WTC11 (cell line): ENCODE data around the gene NPHS1. TPM values are rescaled to one million over a fixed set of nuclear protein-coding genes. Genes with fewer than 3 reads are reported as not detected.

ENCODE experiments used
- ATAC-seq: fragments of 200-7000 bp; cut with Tn5 transposase; 2 replicates; pipeline ENCODE4 v1.10.0; 2021; ENCODE audit warnings: mild to moderate bottlenecking, moderate library complexity
- CTCF ChIA-PET: fragments of 300-600 bp; sonication (Branson Sonifier 250); formaldehyde crosslinking; loops from one replicate; lab custom pipeline; 2021; ENCODE audit warnings: antibody characterized with exemption; lab: Charles Lee
- POLR2A ChIA-PET: fragments of 350-600 bp; sonication (Branson Sonifier 250); formaldehyde crosslinking; loops from one replicate; lab custom pipeline; 2021; ENCODE audit warnings: antibody characterized with exemption; lab: Charles Lee
- DNase-seq: peaks from one replicate; pipeline ENCODE4 v3.0.0; 2021; ENCODE audit warnings: low spot score
- H3K27ac Mint-ChIP-seq: 2 replicates; pipeline ENCODE4 v1.8.0; 2021; ENCODE audit warnings: mixed read lengths
- H3K27me3 Mint-ChIP-seq: 2 replicates; pipeline ENCODE4 v1.8.0; 2021; ENCODE audit warnings: low read depth, mild to moderate bottlenecking, moderate library complexity, mixed read lengths
- H3K36me3 Mint-ChIP-seq: 2 replicates; pipeline ENCODE4 v1.8.0; 2021; ENCODE audit warnings: mixed read lengths
- H3K4me1 Mint-ChIP-seq: 2 replicates; pipeline ENCODE4 v1.8.0; 2022; ENCODE audit warnings: mixed read lengths
- H3K4me3 Mint-ChIP-seq: 2 replicates; pipeline ENCODE4 v1.8.0; 2021; ENCODE audit warnings: mild to moderate bottlenecking, moderate library complexity, mixed read lengths
- H3K9me3 Mint-ChIP-seq: 2 replicates; pipeline ENCODE4 v1.8.0; 2021; ENCODE audit warnings: mixed read lengths
- CTCF ChIP-seq: fragments of 200-600 bp; IDR thresholded peaks from 2 replicates; pipeline ENCODE4 v1.8.0; 2022; ENCODE audit warnings: antibody characterized with exemption
- E2F4 ChIP-seq: sonication (generic); formaldehyde crosslinking; IDR thresholded peaks from 2 replicates; pipeline ENCODE4 v1.8.1; 2022; ENCODE audit warnings: low read depth, mild to moderate bottlenecking, moderate library complexity, missing genetic modification reagents, borderline replicate concordance
- ELF4 ChIP-seq: sonication (generic); formaldehyde crosslinking; IDR thresholded peaks from 2 replicates; pipeline ENCODE4 v1.8.1; 2022; ENCODE audit warnings: low read depth, mild to moderate bottlenecking, moderate library complexity, missing genetic modification reagents
- EMX1 ChIP-seq: fragments of 250-450 bp; sonication (Bioruptor Pico); IDR thresholded peaks from 2 replicates; pipeline ENCODE4 v1.8.0; 2021; ENCODE audit warnings: mild to moderate bottlenecking
- FOXK1 ChIP-seq: sonication (generic); formaldehyde crosslinking; IDR thresholded peaks from 2 replicates; pipeline ENCODE4 v1.8.0; 2022; ENCODE audit warnings: mild to moderate bottlenecking, moderate library complexity, missing genetic modification reagents
- HMGA2 ChIP-seq: fragments of 250-450 bp; sonication (Bioruptor Pico); IDR thresholded peaks from 2 replicates; pipeline ENCODE4 v1.4.0; 2021; ENCODE audit warnings: mild to moderate bottlenecking, moderate library complexity
- HMGXB4 ChIP-seq: sonication (generic); formaldehyde crosslinking; IDR thresholded peaks from 2 replicates; pipeline ENCODE4 v1.8.1; 2023; ENCODE audit warnings: mild to moderate bottlenecking, moderate library complexity, missing genetic modification reagents
- NFE2L1 ChIP-seq: sonication (generic); formaldehyde crosslinking; IDR thresholded peaks from 2 replicates; pipeline ENCODE4 v1.8.1; 2023; ENCODE audit warnings: missing genetic modification reagents
- NFYB ChIP-seq: sonication (generic); formaldehyde crosslinking; conservative IDR thresholded peaks from 2 replicates; pipeline ENCODE4 v1.8.0; 2022; ENCODE audit warnings: low read depth, missing genetic modification reagents
- NR1H2 ChIP-seq: sonication (generic); formaldehyde crosslinking; IDR thresholded peaks from 2 replicates; pipeline ENCODE4 v1.9.0; 2021; ENCODE audit warnings: mild to moderate bottlenecking, moderate library complexity, missing genetic modification reagents
- NR2C2 ChIP-seq: sonication (generic); formaldehyde crosslinking; IDR thresholded peaks from 2 replicates; pipeline ENCODE4 v1.8.0; 2022; ENCODE audit warnings: mild to moderate bottlenecking, missing genetic modification reagents
- SOX15 ChIP-seq: fragments of 250-450 bp; sonication (Bioruptor Pico); IDR thresholded peaks from 2 replicates; pipeline ENCODE4 v1.9.0; 2021; ENCODE audit warnings: mild to moderate bottlenecking
- TCF7 ChIP-seq: sonication (generic); formaldehyde crosslinking; IDR thresholded peaks from 2 replicates; pipeline ENCODE4 v1.8.0; 2022; ENCODE audit warnings: mild to moderate bottlenecking, low read depth, missing genetic modification reagents, moderate library complexity
- TEAD1 ChIP-seq: sonication (generic); formaldehyde crosslinking; IDR thresholded peaks from 2 replicates; pipeline ENCODE4 v1.8.0; 2022; ENCODE audit warnings: mild to moderate bottlenecking, missing genetic modification reagents
- USF1 ChIP-seq: sonication (generic); formaldehyde crosslinking; IDR thresholded peaks from 2 replicates; pipeline ENCODE4 v1.8.0; 2022; ENCODE audit warnings: mild to moderate bottlenecking, missing genetic modification reagents
- ZNF219 ChIP-seq: sonication (generic); formaldehyde crosslinking; IDR thresholded peaks from 2 replicates; pipeline ENCODE4 v1.8.0; 2023; ENCODE audit warnings: missing genetic modification reagents, mild to moderate bottlenecking, borderline replicate concordance
- ZNF317 ChIP-seq: sonication (generic); formaldehyde crosslinking; IDR thresholded peaks from 2 replicates; pipeline ENCODE4 v1.8.1; 2023; ENCODE audit warnings: low read depth, mild to moderate bottlenecking, moderate library complexity, missing genetic modification reagents, borderline replicate concordance
- total RNA-seq: library from RNA; stranded (reverse); gene quantifications from 3 replicates; pipeline ENCODE4 v1.2.3, GENCODE V29; 2021
- TF ChIP-seq, protein P1 (sequence below): sonication (generic); formaldehyde crosslinking; IDR thresholded peaks from 2 replicates; pipeline ENCODE4 v1.8.1; 2022; ENCODE audit warnings: missing genetic modification reagents, borderline replicate concordance
- TF ChIP-seq, protein P2 (sequence below): fragments of 250-450 bp; sonication (Bioruptor Pico); IDR thresholded peaks from 2 replicates; pipeline ENCODE4 v1.9.0; 2021; ENCODE audit warnings: mild to moderate bottlenecking

NPHS1 gene
- total RNA-seq, 1 experiment from 2014 or later = 0.61 TPM

- Mint-ChIP-seq H3K36me3 (peaks cover 20% of the 10 kb centered on the region), H3K4me3 (no peak overlapping the region), H3K27ac (no peak overlapping the region), H3K9me3 (no peaks in the 10 kb centered on the region), H3K27me3 (peaks cover 11% of the 10 kb centered on the region), H3K4me1 (peaks cover 8% of the 10 kb centered on the region)
- POLR2A ChIA-PET = interaction anchor here (0.7 to 0.8 kb wide), 3 partner anchors 90 to 136 kb away, joined by 3 to 4 read pairs (median 3); no protein-coding TSS in a partner anchor
- CTCF ChIA-PET = interaction anchor here (1.1 kb wide), 1 partner anchor 47 kb away, joined by 5 read pairs; no protein-coding TSS in a partner anchor
- TF ChIP-seq FOXK1 (CRISPR knock-in tag) (no peak), NFE2L1 (no peak), NFYB (no peak), EMX1 (0 out of 2 replicates have a peak, but pooled peaks have one; percentile 30), NR2C2 (no peak), ELF4 (no peak), E2F4 (CRISPR knock-in tag) (no peak)
- TF ChIP-seq, protein P1, sequence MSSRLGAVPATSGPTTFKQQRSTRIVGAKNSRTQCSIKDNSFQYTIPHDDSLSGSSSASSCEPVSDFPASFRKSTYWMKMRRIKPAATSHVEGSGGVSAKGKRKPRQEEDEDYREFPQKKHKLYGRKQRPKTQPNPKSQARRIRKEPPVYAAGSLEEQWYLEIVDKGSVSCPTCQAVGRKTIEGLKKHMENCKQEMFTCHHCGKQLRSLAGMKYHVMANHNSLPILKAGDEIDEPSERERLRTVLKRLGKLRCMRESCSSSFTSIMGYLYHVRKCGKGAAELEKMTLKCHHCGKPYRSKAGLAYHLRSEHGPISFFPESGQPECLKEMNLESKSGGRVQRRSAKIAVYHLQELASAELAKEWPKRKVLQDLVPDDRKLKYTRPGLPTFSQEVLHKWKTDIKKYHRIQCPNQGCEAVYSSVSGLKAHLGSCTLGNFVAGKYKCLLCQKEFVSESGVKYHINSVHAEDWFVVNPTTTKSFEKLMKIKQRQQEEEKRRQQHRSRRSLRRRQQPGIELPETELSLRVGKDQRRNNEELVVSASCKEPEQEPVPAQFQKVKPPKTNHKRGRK (CRISPR knock-in tag) = no peak
- DNase-seq (no peak), ATAC-seq (no peak)
These were observed 31.6 kb upstream of the NPHS1 start for GRCh38 chr19:35883882-35884281.

DNA sequence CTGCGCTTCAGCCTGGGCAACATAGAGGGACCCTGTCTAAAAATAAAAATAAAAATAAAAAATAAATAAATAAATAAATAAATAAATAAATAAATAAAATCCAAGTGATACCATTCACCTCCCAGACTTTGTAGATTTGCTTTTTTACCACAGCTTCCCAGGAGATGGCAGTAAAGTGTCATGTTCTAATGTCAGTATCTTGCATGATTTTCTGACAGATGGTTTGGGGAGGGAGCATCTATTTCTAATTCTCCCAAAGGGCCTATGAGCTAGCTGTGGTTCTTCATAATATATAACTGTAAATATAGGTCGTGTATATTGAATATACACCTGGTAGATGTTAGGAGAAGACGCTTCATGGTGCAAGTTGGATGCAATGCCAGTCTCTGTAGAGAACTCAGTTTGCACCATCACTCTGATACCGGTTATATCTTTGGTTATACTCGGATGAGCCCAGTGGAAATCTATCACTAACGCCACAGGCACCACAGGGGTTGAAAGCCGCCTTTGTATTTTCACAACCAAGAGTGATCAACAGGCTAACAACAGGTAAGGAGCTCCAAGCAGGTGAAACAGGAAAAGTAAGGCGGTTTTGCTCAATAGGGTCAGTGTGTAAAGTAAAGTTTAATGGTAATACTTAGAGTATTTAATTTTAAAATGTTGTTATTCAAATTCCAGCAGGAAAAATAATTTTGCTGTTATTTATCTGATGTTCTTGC lies 30.0 kb upstream of the NPHS1 start:
- peaks cover 8% of the 10 kb centered on the region for H3K4me1 Mint-ChIP-seq

More for the DNA sequence above, 30.0 kb upstream of the NPHS1 start:
- H3K4me3 Mint-ChIP-seq = no peak overlapping the region
- POLR2A ChIA-PET = no interaction called here
- H3K36me3 Mint-ChIP-seq = peaks cover 8% of the 10 kb centered on the region
- no peaks in the 10 kb centered on the region for H3K9me3 Mint-ChIP-seq
- CTCF ChIA-PET = interaction anchor here (0.5 to 1.9 kb wide), 17 partner anchors 11 to 171 kb away, joined by 3 to 18 read pairs (median 3); partner anchors contain the start of genes KIRREL2, SDHAF1 and THAP8
- DNase-seq = no peak
- no peak overlapping the region for H3K27ac Mint-ChIP-seq
- ATAC-seq = no peak
- peaks cover 27% of the 10 kb centered on the region for H3K27me3 Mint-ChIP-seq
- TF ChIP-seq TEAD1 (CRISPR knock-in tag) = no peak
- no peak for TF ChIP-seq SOX15 (CRISPR knock-in tag)
- no peak for TF ChIP-seq ELF4
- no peak for TF ChIP-seq ZNF219 (CRISPR knock-in tag)
- no peak for TF ChIP-seq HMGXB4 (CRISPR knock-in tag)
- TF ChIP-seq ZNF317 (CRISPR knock-in tag) = no peak
- TF ChIP-seq CTCF = 0 out of 2 replicates have a peak, but pooled peaks have one; percentile 19
- TF ChIP-seq NR2C2 = no peak
- TF ChIP-seq, protein P2, sequence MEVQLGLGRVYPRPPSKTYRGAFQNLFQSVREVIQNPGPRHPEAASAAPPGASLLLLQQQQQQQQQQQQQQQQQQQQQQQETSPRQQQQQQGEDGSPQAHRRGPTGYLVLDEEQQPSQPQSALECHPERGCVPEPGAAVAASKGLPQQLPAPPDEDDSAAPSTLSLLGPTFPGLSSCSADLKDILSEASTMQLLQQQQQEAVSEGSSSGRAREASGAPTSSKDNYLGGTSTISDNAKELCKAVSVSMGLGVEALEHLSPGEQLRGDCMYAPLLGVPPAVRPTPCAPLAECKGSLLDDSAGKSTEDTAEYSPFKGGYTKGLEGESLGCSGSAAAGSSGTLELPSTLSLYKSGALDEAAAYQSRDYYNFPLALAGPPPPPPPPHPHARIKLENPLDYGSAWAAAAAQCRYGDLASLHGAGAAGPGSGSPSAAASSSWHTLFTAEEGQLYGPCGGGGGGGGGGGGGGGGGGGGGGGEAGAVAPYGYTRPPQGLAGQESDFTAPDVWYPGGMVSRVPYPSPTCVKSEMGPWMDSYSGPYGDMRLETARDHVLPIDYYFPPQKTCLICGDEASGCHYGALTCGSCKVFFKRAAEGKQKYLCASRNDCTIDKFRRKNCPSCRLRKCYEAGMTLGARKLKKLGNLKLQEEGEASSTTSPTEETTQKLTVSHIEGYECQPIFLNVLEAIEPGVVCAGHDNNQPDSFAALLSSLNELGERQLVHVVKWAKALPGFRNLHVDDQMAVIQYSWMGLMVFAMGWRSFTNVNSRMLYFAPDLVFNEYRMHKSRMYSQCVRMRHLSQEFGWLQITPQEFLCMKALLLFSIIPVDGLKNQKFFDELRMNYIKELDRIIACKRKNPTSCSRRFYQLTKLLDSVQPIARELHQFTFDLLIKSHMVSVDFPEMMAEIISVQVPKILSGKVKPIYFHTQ (CRISPR knock-in tag) = no peak
- TF ChIP-seq HMGA2 (CRISPR knock-in tag) = peak; percentile 76; the same call in 1 of the 2 replicates
- no peak for TF ChIP-seq USF1 (CRISPR knock-in tag)
- no peak for TF ChIP-seq TCF7 (CRISPR knock-in tag)
- TF ChIP-seq NR1H2 (CRISPR knock-in tag) = no peak
